ENCODE data around the gene PPP1CB. TPM values are rescaled to one million over a fixed set of nuclear protein-coding genes. Genes with fewer than 3 reads are reported as not detected.
A peak's percentile ranks its signal among the peaks of the same experiment; 100 is the strongest.

The PPP1CB gene
- total RNA-seq, 6 donors from 2014 or later: 83.0 to 255 (median 222) TPM

- DNase-seq: no peak
- 92 to 98% methylated on average over 4 of the region's 4 CpGs for WGBS, 2 donors
- H3K27me3 ChIP-seq: no peaks in the 10 kb centered on the region
- TF ChIP-seq POLR2A (IDR thresholded peaks at IDR 0.05): no peak
- no peak for TF ChIP-seq POLR2AphosphoS5 (IDR thresholded peaks at IDR 0.05)
- TF ChIP-seq EP300 (IDR thresholded peaks at IDR 0.05): no peak
- no peak for TF ChIP-seq CTCF (IDR thresholded peaks at IDR 0.05)
- H3K36me3 ChIP-seq: no peaks in the 10 kb centered on the region
- H3K4me3 ChIP-seq: no peak overlapping the region
- H3K9me3 ChIP-seq: no peaks in the 10 kb centered on the region
- no peak overlapping the region for H3K27ac ChIP-seq
- H3K4me1 ChIP-seq: peaks cover 0 to 7% (median 6%) of the 10 kb centered on the region in 4 donors
- ATAC-seq (ENCODE audit: low FRiP score in 2 of 2): no peak
These were observed 45.7 kb upstream of the PPP1CB start for GRCh38 chr2:28705751-28706440.

GRCh38 chr2:28707592-28707991 is 44.0 kb upstream of the PPP1CB start:
- Histone ChIP-seq H3K9me3 (no peaks in the 10 kb centered on the region), H3K36me3 (no peaks in the 10 kb centered on the region), H3K27ac (no peak overlapping the region), H3K27me3 (no peaks in the 10 kb centered on the region), H3K4me3 (no peak overlapping the region), H3K4me1 (peaks cover 0 to 7% (median 6%) of the 10 kb centered on the region in 4 donors)
- no peak for TF ChIP-seq CTCF (IDR thresholded peaks at IDR 0.05)
- no peak for TF ChIP-seq POLR2A (IDR thresholded peaks at IDR 0.05)
- TF ChIP-seq EP300 (IDR thresholded peaks at IDR 0.05): no peak
- TF ChIP-seq POLR2AphosphoS5 (IDR thresholded peaks at IDR 0.05): no peak
- DNase-seq (no peak), ATAC-seq (ENCODE audit: low FRiP score in 2 of 2) (no peak)
- WGBS, 2 donors: 56 to 61% methylated on average over 1 of the region's 1 CpG

- Histone ChIP-seq H3K4me3 (no peak overlapping the region), H3K27me3 (no peaks in the 10 kb centered on the region), H3K9me3 (no peaks in the 10 kb centered on the region), H3K4me1 (peaks cover 0 to 7% (median 6%) of the 10 kb centered on the region in 4 donors), H3K36me3 (no peaks in the 10 kb centered on the region), H3K27ac (peak overlapping the region; percentile 8 to 68 (median 54))
- WGBS, 2 donors: 53 to 59% methylated on average over 8 of the region's 8 CpGs
- no peak for TF ChIP-seq EP300 (IDR thresholded peaks at IDR 0.05)
- peak; percentile 40 to 72 for TF ChIP-seq POLR2AphosphoS5 (IDR thresholded peaks at IDR 0.05)
- ATAC-seq (ENCODE audit: low FRiP score in 2 of 2): peak; percentile 49 to 80
- peak in 1 of 2 donors; percentile 81 for DNase-seq
These were observed 42.5 kb upstream of the PPP1CB start for GRCh38 chr2:28709101-28709500.

- Histone ChIP-seq H3K9me3 (no peaks in the 10 kb centered on the region), H3K4me1 (peaks cover 3 to 8% (median 6%) of the 10 kb centered on the region in 4 donors), H3K4me3 (no peak overlapping the region), H3K36me3 (no peaks in the 10 kb centered on the region), H3K27ac (no peak overlapping the region), H3K27me3 (no peaks in the 10 kb centered on the region)
- ATAC-seq (ENCODE audit: low FRiP score in 2 of 2) (no peak), DNase-seq (no peak)
- no peak for TF ChIP-seq POLR2A (IDR thresholded peaks at IDR 0.05)
- WGBS, 2 donors: 90 to 91% methylated on average over 4 of the region's 4 CpGs
These were observed 41.1 kb upstream of the PPP1CB start for GRCh38 chr2:28710545-28710944.

- 90% methylated on average over 8 of the region's 8 CpGs for WGBS, 2 donors
- H3K4me3 ChIP-seq: no peak overlapping the region
- TF ChIP-seq POLR2A (IDR thresholded peaks at IDR 0.05): no peak
- TF ChIP-seq POLR2AphosphoS5 (IDR thresholded peaks at IDR 0.05): no peak
- no peak for TF ChIP-seq CTCF (IDR thresholded peaks at IDR 0.05)
- no peak for TF ChIP-seq EP300 (IDR thresholded peaks at IDR 0.05)
- H3K27ac ChIP-seq: no peak overlapping the region
- peaks cover 15 to 26% (median 22%) of the 10 kb centered on the region in 4 donors for H3K4me1 ChIP-seq
- no peaks in the 10 kb centered on the region for H3K27me3 ChIP-seq
- H3K9me3 ChIP-seq: no peaks in the 10 kb centered on the region
- DNase-seq (no peak), ATAC-seq (ENCODE audit: low FRiP score in 2 of 2) (no peak)
- no peaks in the 10 kb centered on the region for H3K36me3 ChIP-seq
These were observed 37.9 kb upstream of the PPP1CB start for GRCh38 chr2:28713577-28714298.
